Thymus (tissue), 11 donors: ENCODE data around the gene TMOD4. TPM values are rescaled to one million over a fixed set of nuclear protein-coding genes. Genes with fewer than 3 reads are reported as not detected.
A peak's percentile ranks its signal among the peaks of the same experiment; 100 is the strongest.

ENCODE experiments used
- DNase-seq, 9 donors: peaks; one replicate each; pipeline ENCODE4 v3.0.0-alpha.2; 2013; ENCODE audit warnings: low spot score in 9 of 9, low read depth in 6 of 9, missing footprints in 1 of 9
- H3K27ac ChIP-seq, 2 donors: one replicate each; pipeline ENCODE4 v1.5.1; 2013; ENCODE audit warnings: control low read depth in 1 of 2, low read depth in 1 of 2, low read length in 1 of 2, mild to moderate bottlenecking in 1 of 2, moderate library complexity in 1 of 2
- H3K27me3 ChIP-seq, 2 donors: one replicate each; pipeline ENCODE4 v1.5.1; 2013; ENCODE audit warnings: low read length in 1 of 2; ENCODE audit not compliant: control insufficient read depth in 2 of 2, insufficient read depth in 1 of 2
- H3K36me3 ChIP-seq, 2 donors: one replicate each; pipeline ENCODE4 v1.5.1; 2013; ENCODE audit warnings: low read length in 1 of 2, mild to moderate bottlenecking in 1 of 2, moderate library complexity in 1 of 2; ENCODE audit not compliant: control insufficient read depth in 2 of 2, insufficient read depth in 2 of 2
- H3K4me1 ChIP-seq, 2 donors: one replicate each; pipeline ENCODE4 v1.5.1; 2013; ENCODE audit warnings: low read length in 2 of 2; ENCODE audit not compliant: control insufficient read depth in 2 of 2, insufficient read depth in 2 of 2
- H3K4me3 ChIP-seq, 2 donors: one replicate each; pipeline ENCODE4 v1.5.1; 2013; ENCODE audit warnings: low read length in 2 of 2, control low read depth in 1 of 2, mild to moderate bottlenecking in 1 of 2
- H3K9me3 ChIP-seq, 2 donors: one replicate each; pipeline ENCODE4 v1.5.1; 2013; ENCODE audit warnings: low read length in 1 of 2, mild to moderate bottlenecking in 1 of 2; ENCODE audit not compliant: control insufficient read depth in 2 of 2, insufficient read depth in 1 of 2
- WGBS: extraction: QIAGEN DNeasy Blood & Tissue Kit; methylation state at CpG from one replicate; pipeline ENCODE4 v1.1.7; 2013; 5-methylcytosine and 5-hydroxymethylcytosine counted together
- polyA plus RNA-seq: library from polyadenylated mRNA; stranded (reverse); fragments of 200-250 nt; gene quantifications from one replicate; pipeline ENCODE4 v1.2.3, GENCODE V29; 2013
- total RNA-seq: library from RNA; stranded (reverse); fragments of 120-200 nt; gene quantifications from one replicate; pipeline ENCODE4 v1.2.4, GENCODE V29; 2013
- donor health status: healthy.

Gene TMOD4
- total and polyA plus RNA-seq, 2 donors: 0.38 to 1.0 TPM

DNA sequence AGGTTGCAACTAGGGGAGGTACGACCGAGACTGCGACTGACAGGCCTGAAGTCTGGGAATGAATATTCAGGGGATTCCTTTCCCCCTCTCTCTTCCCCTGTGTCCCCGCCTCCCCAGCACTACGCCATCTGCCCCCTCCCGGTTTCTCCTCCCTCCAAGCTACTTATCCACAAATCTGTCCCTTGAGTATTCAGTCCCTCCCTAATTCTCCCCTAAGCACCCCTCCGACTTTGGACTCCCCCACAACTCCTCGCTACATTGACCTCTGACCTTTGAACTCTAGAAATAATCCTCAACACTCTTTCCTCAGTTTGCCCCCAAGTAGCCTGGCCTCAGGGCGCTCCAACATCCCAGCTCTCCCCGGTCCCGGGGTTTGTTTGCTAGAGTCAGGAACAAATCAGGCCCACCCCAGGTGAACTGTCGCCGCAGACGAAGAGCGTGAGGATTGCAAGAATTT, 10.5 kb downstream of the TMOD4 start:
- Histone ChIP-seq H3K9me3 (peaks cover 0 to 7% of the 10 kb centered on the region in 2 donors), H3K4me1 (peaks cover 14 to 27% of the 10 kb centered on the region in 2 donors), H3K4me3 (peak overlapping the region; percentile 64 to 94), H3K36me3 (peaks cover 35 to 44% of the 10 kb centered on the region in 2 donors), H3K27ac (peak overlapping the region; percentile 6 to 81), H3K27me3 (no peaks in the 10 kb centered on the region)
- WGBS: 40% methylated on average over 15 of the region's 15 CpGs
- DNase-seq: no peak

DNA sequence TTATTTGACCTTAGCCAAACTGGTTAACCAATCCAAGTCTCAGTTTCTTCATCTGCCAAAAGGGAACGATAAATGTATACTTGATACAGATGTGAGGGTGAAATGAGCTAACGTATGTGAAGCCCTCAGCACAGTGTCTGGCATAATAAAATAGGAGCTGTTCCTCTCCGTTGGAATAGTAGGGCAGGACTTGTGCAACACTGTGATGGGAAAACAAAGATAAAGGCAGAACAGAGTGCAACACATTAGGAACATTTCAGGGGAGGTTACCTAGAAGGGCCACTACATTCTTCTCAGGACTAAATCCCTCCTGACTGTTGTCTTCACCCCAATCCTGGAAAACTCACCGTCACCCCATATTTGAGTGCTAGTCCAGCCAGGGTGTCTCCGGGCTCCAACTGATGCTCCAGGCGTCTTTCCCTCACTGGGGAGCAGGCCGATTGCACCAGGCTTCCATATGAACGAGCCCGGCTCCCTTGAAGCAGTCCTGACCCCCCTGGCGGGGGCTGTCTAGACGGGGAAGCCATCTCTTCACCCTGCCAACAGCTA, 11.0 kb downstream of the TMOD4 start:
- Histone ChIP-seq H3K4me1 (peaks cover 17 to 31% of the 10 kb centered on the region in 2 donors), H3K27me3 (no peaks in the 10 kb centered on the region), H3K9me3 (peaks cover 0 to 7% of the 10 kb centered on the region in 2 donors), H3K4me3 (peak overlapping the region; percentile 64 to 94), H3K27ac (peak overlapping the region in 1 of 2 donors; percentile 81), H3K36me3 (peaks cover 31 to 44% of the 10 kb centered on the region in 2 donors)
- DNase-seq: no peak
- WGBS: 81% methylated on average over 11 of the region's 11 CpGs

DNA sequence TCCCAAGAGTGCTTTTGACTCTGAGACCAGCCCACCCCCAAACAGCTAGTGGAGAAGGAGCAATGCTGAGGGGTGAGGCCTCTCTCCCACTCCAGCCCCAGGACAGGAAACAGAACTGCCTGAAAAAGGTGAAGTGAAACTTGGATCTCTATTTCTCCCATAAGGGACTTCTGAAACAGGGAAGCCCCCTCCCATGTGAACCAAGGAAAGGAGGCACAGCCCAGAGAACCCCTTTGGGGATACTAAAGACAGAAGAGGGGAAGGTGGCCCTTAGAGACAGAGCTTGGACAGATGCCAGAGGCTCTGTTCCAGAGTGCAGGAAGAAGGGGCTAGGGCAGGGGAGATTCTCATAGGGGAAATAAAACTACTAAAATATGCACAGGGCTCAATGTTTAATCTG, 16.4 kb downstream of the TMOD4 start:
- peak overlapping the region; percentile 15 to 78 for H3K27ac ChIP-seq
- no peak for DNase-seq
- H3K4me3 ChIP-seq: no peak overlapping the region

DNA sequence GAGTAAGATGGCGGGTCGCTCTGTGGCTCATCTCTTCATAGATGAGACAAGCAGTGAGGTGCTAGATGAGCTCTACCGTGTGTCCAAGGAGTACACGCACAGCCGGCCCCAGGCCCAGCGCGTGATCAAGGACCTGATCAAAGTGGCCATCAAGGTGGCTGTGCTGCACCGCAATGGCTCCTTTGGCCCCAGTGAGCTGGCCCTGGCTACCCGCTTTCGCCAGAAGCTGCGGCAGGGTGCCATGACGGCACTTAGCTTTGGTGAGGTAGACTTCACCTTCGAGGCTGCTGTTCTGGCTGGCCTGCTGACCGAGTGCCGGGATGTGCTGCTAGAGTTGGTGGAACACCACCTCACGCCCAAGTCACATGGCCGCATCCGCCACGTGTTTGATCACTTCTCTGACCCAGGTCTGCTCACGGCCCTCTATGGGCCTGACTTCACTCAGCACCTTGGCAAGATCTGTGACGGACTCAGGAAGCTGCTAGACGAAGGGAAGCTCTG, 17.0 kb downstream of the TMOD4 start:
- DNase-seq: no peak
- no peaks in the 10 kb centered on the region for H3K9me3 ChIP-seq
- WGBS: 95% methylated on average over 22 of the region's 22 CpGs
- H3K27ac ChIP-seq: peak overlapping the region; percentile 58 to 78
- H3K4me1 ChIP-seq: peaks cover 19 to 46% of the 10 kb centered on the region in 2 donors
- H3K27me3 ChIP-seq: no peaks in the 10 kb centered on the region
- H3K36me3 ChIP-seq: peaks cover 21 to 38% of the 10 kb centered on the region in 2 donors
- H3K4me3 ChIP-seq: peak overlapping the region in 1 of 2 donors; percentile 19

More for the DNA sequence above, 16.4 kb downstream of the TMOD4 start:
- Histone ChIP-seq H3K27me3 (no peaks in the 10 kb centered on the region), H3K9me3 (no peaks in the 10 kb centered on the region), H3K4me1 (peaks cover 19 to 50% of the 10 kb centered on the region in 2 donors), H3K36me3 (peaks cover 21 to 44% of the 10 kb centered on the region in 2 donors)

DNA sequence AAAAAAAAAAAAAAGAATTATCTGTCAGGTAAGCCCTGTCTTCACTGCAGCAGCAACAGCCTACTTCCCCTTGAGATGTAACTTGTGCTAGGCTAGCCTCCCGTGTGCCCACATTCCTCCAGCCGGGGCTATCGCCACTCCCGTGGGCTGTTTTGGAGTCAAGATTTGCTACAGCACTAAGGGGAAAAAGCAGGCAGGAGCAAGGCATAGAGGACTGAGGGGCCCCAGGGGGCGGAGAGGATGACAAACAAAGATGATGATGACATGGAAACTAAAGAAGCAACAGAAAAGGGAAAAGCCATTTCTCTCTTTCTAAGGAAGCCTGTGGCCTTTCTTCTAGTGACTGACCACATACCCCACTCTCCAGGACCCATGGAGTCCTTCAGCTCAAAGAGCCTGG, 17.5 kb downstream of the TMOD4 start:
- Histone ChIP-seq H3K27ac (peak overlapping the region; percentile 58 to 78), H3K9me3 (no peaks in the 10 kb centered on the region), H3K36me3 (peaks cover 21 to 38% of the 10 kb centered on the region in 2 donors), H3K4me1 (peaks cover 19 to 46% of the 10 kb centered on the region in 2 donors), H3K27me3 (no peaks in the 10 kb centered on the region), H3K4me3 (peak overlapping the region; percentile 19 to 23)
- WGBS: 51% methylated on average over 5 of the region's 5 CpGs
- peak in 1 of 9 donors; percentile 52 for DNase-seq

- H3K36me3 ChIP-seq: peaks cover 21 to 38% of the 10 kb centered on the region in 2 donors
- H3K9me3 ChIP-seq: no peaks in the 10 kb centered on the region
- peaks cover 19 to 46% of the 10 kb centered on the region in 2 donors for H3K4me1 ChIP-seq
- H3K4me3 ChIP-seq: peak overlapping the region; percentile 61 to 73
- H3K27ac ChIP-seq: peak overlapping the region; percentile 88 to 91
- WGBS: 5% methylated on average over 6 of the region's 6 CpGs
- peak in 8 of 9 donors; percentile 50 to 89 (median 72) for DNase-seq
- H3K27me3 ChIP-seq: no peaks in the 10 kb centered on the region
Measured at GRCh38 chr1:151157067-151157531, 18.7 kb downstream of the TMOD4 start.

- H3K4me1 ChIP-seq: peaks cover 19 to 46% of the 10 kb centered on the region in 2 donors
- H3K27me3 ChIP-seq: no peaks in the 10 kb centered on the region
- H3K36me3 ChIP-seq: peaks cover 17 to 34% of the 10 kb centered on the region in 2 donors
- WGBS: 5% methylated on average over 4 of the region's 4 CpGs
- peak within 1 kb of the TSS; percentile 88 to 91 for H3K27ac ChIP-seq
- peak in 7 of 9 donors; percentile 55 to 90 (median 75) for DNase-seq
- peak within 1 kb of the TSS; percentile 61 to 73 for H3K4me3 ChIP-seq
- no peaks in the 10 kb centered on the region for H3K9me3 ChIP-seq
Measured at GRCh38 chr1:151156515-151156819, 19.3 kb downstream of the TMOD4 start, which contains the start of gene TNFAIP8L2. Gene TNFAIP8L2, plus strand, starts transcription at chr1:151156649. Its CDS starts 2,049 bp downstream, at chr1:151158698.

DNA sequence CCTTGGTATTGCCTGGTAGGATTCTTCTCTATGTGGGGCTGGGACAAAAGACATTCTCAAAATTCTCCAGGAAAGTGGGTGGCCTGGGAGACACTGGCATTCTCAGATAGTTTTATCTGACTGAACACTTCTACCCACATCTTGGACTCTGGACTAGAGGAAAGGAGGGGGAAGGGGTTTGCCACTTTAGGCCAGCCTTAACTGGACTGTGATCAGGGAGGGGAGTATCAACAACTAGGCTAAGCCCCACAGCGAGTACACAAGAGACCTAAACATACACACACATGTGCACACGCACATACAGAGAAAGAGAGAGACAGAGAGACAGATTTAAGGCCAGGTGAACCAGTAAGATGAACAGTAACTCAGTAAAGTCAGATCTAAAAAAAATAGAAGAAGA, 28.1 kb downstream of the TMOD4 start:
- no peak for DNase-seq
- Histone ChIP-seq H3K4me3 (no peak overlapping the region), H3K36me3 (no peaks in the 10 kb centered on the region), H3K27me3 (peaks cover 0 to 21% of the 10 kb centered on the region in 2 donors), H3K27ac (no peak overlapping the region), H3K9me3 (peaks cover 0 to 6% of the 10 kb centered on the region in 2 donors), H3K4me1 (peaks cover 6 to 39% of the 10 kb centered on the region in 2 donors)
- WGBS: 98% methylated on average over 2 of the region's 2 CpGs

DNA sequence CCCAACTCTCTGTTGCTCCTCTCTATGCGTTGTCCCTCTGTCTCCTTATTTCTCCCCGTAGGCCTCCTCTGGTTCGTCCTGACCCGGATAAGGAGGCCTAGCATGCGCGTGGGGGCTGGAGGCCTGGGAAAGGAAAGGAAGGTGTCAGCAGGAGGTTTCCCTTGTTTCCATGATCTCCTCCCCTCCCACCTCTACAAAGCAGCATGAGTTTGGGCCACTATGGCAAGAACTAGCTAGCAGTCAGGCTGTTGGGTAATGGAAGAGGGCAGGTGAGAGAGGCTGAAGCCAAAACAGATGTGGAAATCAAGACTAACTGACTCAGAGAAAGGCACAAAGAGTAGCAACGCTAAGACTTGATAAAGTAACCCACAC, 28.7 kb downstream of the TMOD4 start:
- Histone ChIP-seq H3K4me3 (peak overlapping the region; percentile 82 to 89), H3K27ac (no peak overlapping the region), H3K36me3 (no peaks in the 10 kb centered on the region), H3K4me1 (peaks cover 6 to 39% of the 10 kb centered on the region in 2 donors), H3K9me3 (peaks cover 0 to 6% of the 10 kb centered on the region in 2 donors), H3K27me3 (peaks cover 0 to 21% of the 10 kb centered on the region in 2 donors)
- DNase-seq: no peak
- 25% methylated on average over 7 of the region's 7 CpGs for WGBS
